ENCODE results near the gene NLE1.

The NLE1 gene

GRCh38 chr17:35089586-35090296, 52.4 kb downstream of the NLE1 start:
- DNase-seq (ENCODE audit: low read depth, low spot score) = no peak
- peak overlapping the region; percentile 83 for H3K4me3 ChIP-seq
- H3K9me3 ChIP-seq (ENCODE audit: low read depth, low read length) = no peaks in the 10 kb centered on the region
- peak overlapping the region; percentile 66 for H3K9ac ChIP-seq (ENCODE audit: insufficient read length)
- H3K36me3 ChIP-seq (ENCODE audit: insufficient read depth, low read length) = no peaks in the 10 kb centered on the region
- no peak overlapping the region; the same call in 1 of the 2 replicates for H3K27ac ChIP-seq
- TF ChIP-seq POLR2AphosphoS5 (IDR thresholded peaks at IDR 0.05; ENCODE audit: borderline replicate concordance, low read depth, low read length) (no peak), EZH2 (IDR thresholded peaks at IDR 0.05) (no peak), FOXP2 (optimal IDR thresholded peaks at IDR 0.05; ENCODE audit: control extremely low read depth, extremely low read length, insufficient read depth) (no peak)

- peak; percentile 26; the same call in 1 of the 2 replicates for TF ChIP-seq POLR2AphosphoS5 (IDR thresholded peaks at IDR 0.05; ENCODE audit: borderline replicate concordance, low read depth, low read length)
- no peak for TF ChIP-seq EZH2 (IDR thresholded peaks at IDR 0.05)
- no peak for DNase-seq (ENCODE audit: low read depth, low spot score)
- Histone ChIP-seq H3K27ac (no peak overlapping the region; the same call in 1 of the 2 replicates), H3K4me3 (peak overlapping the region; percentile 83), H3K36me3 (ENCODE audit: insufficient read depth, low read length) (no peaks in the 10 kb centered on the region), H3K9ac (ENCODE audit: insufficient read length) (peak overlapping the region; percentile 66), H3K9me3 (ENCODE audit: low read depth, low read length) (no peaks in the 10 kb centered on the region)
Measured at GRCh38 chr17:35088881-35089585, 53.1 kb downstream of the NLE1 start.

- Histone ChIP-seq H3K36me3 (ENCODE audit: insufficient read depth, low read length) (no peaks in the 10 kb centered on the region), H3K9me3 (ENCODE audit: low read depth, low read length) (no peaks in the 10 kb centered on the region), H3K27ac (no peak overlapping the region), H3K4me3 (peak overlapping the region; percentile 83), H3K9ac (ENCODE audit: insufficient read length) (peak overlapping the region; percentile 61)
- no peak for DNase-seq (ENCODE audit: low read depth, low spot score)
- TF ChIP-seq FOXP2 (optimal IDR thresholded peaks at IDR 0.05; ENCODE audit: control extremely low read depth, extremely low read length, insufficient read depth) = no peak
- TF ChIP-seq EZH2 (IDR thresholded peaks at IDR 0.05) = no peak
- no peak for TF ChIP-seq POLR2AphosphoS5 (IDR thresholded peaks at IDR 0.05; ENCODE audit: borderline replicate concordance, low read depth, low read length)
Measured at GRCh38 chr17:35088356-35088880, 53.7 kb downstream of the NLE1 start.

GRCh38 chr17:35087731-35088355, 54.3 kb downstream of the NLE1 start:
- no peak overlapping the region for H3K27ac ChIP-seq
- H3K4me3 ChIP-seq = peak overlapping the region; percentile 83; the same call in 1 of the 2 replicates
- no peaks in the 10 kb centered on the region for H3K9me3 ChIP-seq (ENCODE audit: low read depth, low read length)
- H3K36me3 ChIP-seq (ENCODE audit: insufficient read depth, low read length) = no peaks in the 10 kb centered on the region
- TF ChIP-seq FOXP2 (optimal IDR thresholded peaks at IDR 0.05; ENCODE audit: control extremely low read depth, extremely low read length, insufficient read depth) (no peak), POLR2AphosphoS5 (IDR thresholded peaks at IDR 0.05; ENCODE audit: borderline replicate concordance, low read depth, low read length) (no peak), EZH2 (IDR thresholded peaks at IDR 0.05) (no peak)
- H3K9ac ChIP-seq (ENCODE audit: insufficient read length) = no peak overlapping the region
- no peak for DNase-seq (ENCODE audit: low read depth, low spot score)

GRCh38 chr17:35086931-35087573, 55.1 kb downstream of the NLE1 start:
- Histone ChIP-seq H3K36me3 (ENCODE audit: insufficient read depth, low read length) (no peaks in the 10 kb centered on the region), H3K27ac (no peak overlapping the region), H3K4me3 (no peak overlapping the region), H3K9ac (ENCODE audit: insufficient read length) (no peak overlapping the region), H3K9me3 (ENCODE audit: low read depth, low read length) (no peaks in the 10 kb centered on the region)
- TF ChIP-seq EZH2 (IDR thresholded peaks at IDR 0.05) = no peak
- no peak for TF ChIP-seq POLR2AphosphoS5 (IDR thresholded peaks at IDR 0.05; ENCODE audit: borderline replicate concordance, low read depth, low read length)
- TF ChIP-seq FOXP2 (optimal IDR thresholded peaks at IDR 0.05; ENCODE audit: control extremely low read depth, extremely low read length, insufficient read depth) = no peak
- no peak for DNase-seq (ENCODE audit: low read depth, low spot score)

GRCh38 chr17:35086164-35086563, 55.9 kb downstream of the NLE1 start:
- Histone ChIP-seq H3K9me3 (ENCODE audit: low read depth, low read length) (no peaks in the 10 kb centered on the region), H3K4me3 (no peak overlapping the region), H3K36me3 (ENCODE audit: insufficient read depth, low read length) (no peaks in the 10 kb centered on the region), H3K9ac (ENCODE audit: insufficient read length) (no peak overlapping the region), H3K27ac (no peak overlapping the region)
- DNase-seq (ENCODE audit: low read depth, low spot score) = no peak
- TF ChIP-seq POLR2AphosphoS5 (IDR thresholded peaks at IDR 0.05; ENCODE audit: borderline replicate concordance, low read depth, low read length) (no peak), FOXP2 (optimal IDR thresholded peaks at IDR 0.05; ENCODE audit: control extremely low read depth, extremely low read length, insufficient read depth) (no peak), EZH2 (IDR thresholded peaks at IDR 0.05) (no peak)

GRCh38 chr17:35084987-35085386, 57.1 kb downstream of the NLE1 start:
- DNase-seq (ENCODE audit: low read depth, low spot score) = no peak
- H3K4me3 ChIP-seq = no peak overlapping the region

More at GRCh38 chr17:35084987-35085386, 57.1 kb downstream of the NLE1 start:
- Histone ChIP-seq H3K27ac (no peak overlapping the region), H3K36me3 (ENCODE audit: insufficient read depth, low read length) (no peaks in the 10 kb centered on the region), H3K9ac (ENCODE audit: insufficient read length) (no peak overlapping the region), H3K9me3 (ENCODE audit: low read depth, low read length) (no peaks in the 10 kb centered on the region)
- TF ChIP-seq FOXP2 (optimal IDR thresholded peaks at IDR 0.05; ENCODE audit: control extremely low read depth, extremely low read length, insufficient read depth) (no peak), POLR2AphosphoS5 (IDR thresholded peaks at IDR 0.05; ENCODE audit: borderline replicate concordance, low read depth, low read length) (no peak), EZH2 (IDR thresholded peaks at IDR 0.05) (no peak)

Measured in SK-N-MC (cell line).